ENCODE measurements around the gene SPHK2. TPM values are rescaled to one million over a fixed set of nuclear protein-coding genes. Genes with fewer than 3 reads are reported as not detected.
"Not testable (repeated sequence)": the region's sequence is repeated elsewhere in the genome, so short reads cannot be mapped to it uniquely, and the experiment has no call there.

The SPHK2 gene
- total and polyA plus RNA-seq, 2 experiments from 2014 or later: 18.3 to 50.3 TPM

DNA sequence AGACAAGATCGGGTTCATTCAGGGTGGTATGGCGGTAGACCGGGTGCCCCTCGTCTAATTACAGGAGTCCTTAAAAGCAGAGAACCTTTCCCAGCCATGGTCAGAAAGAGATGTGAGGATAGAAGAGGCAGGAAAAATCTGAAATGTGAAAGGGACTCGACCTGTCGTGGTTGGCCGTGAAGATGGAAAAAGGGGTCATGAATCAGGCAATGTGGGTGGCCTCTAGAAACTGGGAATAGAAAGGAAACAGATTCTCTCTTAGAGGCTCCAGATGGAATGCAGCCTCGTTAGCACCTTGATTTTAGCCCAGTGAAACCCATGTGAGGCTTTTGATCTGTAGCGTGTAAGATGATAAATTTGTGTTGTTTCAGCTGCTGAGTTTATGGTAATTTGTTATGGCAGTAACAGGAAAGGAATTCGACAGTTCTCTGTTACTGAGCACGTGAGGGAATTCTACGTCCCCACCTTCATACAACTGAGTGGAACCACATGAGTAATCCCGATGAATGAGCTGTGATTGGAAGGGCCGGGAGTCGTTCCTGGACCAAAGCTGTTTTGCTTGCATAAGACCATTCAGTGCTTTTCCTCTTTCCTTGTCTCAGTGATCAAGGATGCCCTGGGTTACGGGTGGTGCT, 37.7 kb downstream of the SPHK2 start (continued):
- TF ChIP-seq ZNF462 (CRISPR knock-in tag; IDR thresholded peaks at IDR 0.05): no peak
- TF ChIP-seq CREB1 (CRISPR knock-in tag; IDR thresholded peaks at IDR 0.05; ENCODE audit: low read depth): no peak
- no peak for TF ChIP-seq ZNF331 (CRISPR knock-in tag; IDR thresholded peaks at IDR 0.05; ENCODE audit: low read depth)

DNA sequence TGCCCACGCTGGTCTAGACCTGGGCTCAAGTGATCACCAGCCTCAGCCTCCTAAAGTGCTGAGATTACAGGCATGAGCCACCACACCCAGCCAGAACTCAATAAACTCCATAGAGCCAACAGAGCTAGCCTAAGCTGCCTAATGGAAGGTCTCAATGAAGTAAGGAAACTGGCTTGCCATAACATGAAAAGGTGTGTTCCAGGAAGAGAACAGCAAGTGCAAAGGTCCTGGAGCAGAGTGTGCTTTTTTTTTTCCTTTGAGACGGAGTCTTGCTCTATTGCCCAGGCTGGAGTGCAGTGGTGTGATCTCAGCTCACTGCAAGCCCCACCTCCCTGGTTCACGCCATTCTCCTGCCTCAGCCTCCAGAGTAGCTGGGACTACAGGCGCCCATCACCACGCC, 38.5 kb downstream of the SPHK2 start:
- not testable (repeated sequence) for H3K36me3 Mint-ChIP-seq (ENCODE audit: low read depth); H3K27me3 Mint-ChIP-seq (ENCODE audit: insufficient read depth, low read depth, poor library complexity); H3K4me1 Mint-ChIP-seq; DNase-seq (ENCODE audit: low spot score); H3K9me3 Mint-ChIP-seq; H3K9me2 ChIP-seq (ENCODE audit: insufficient read depth); ATAC-seq; H3K36me3 ChIP-seq (ENCODE audit: insufficient read depth); H3K27ac ChIP-seq (ENCODE audit: low read depth); H3K27me3 ChIP-seq (ENCODE audit: insufficient read depth); H3K27ac Mint-ChIP-seq; H3K4me1 ChIP-seq (ENCODE audit: insufficient read depth); H3K4me3 ChIP-seq; H3K4me2 ChIP-seq; H4K20me1 ChIP-seq (replicated peaks; ENCODE audit: insufficient read depth); H3K79me2 ChIP-seq (replicated peaks; ENCODE audit: insufficient read depth); H3K4me3 Mint-ChIP-seq; H2AFZ ChIP-seq; H3F3A ChIP-seq (replicated peaks; ENCODE audit: low read depth)

GRCh38 chr19:48658483-48658882, 39.2 kb downstream of the SPHK2 start:
- Histone ChIP-seq H4K20me1 (replicated peaks; ENCODE audit: insufficient read depth) (no peaks in the 10 kb centered on the region), H3K4me3 (no peak overlapping the region), H2AFZ (no peak overlapping the region), H3K27ac (ENCODE audit: low read depth) (no peak overlapping the region), H3K27me3 (ENCODE audit: insufficient read depth) (no peaks in the 10 kb centered on the region), H3K79me2 (replicated peaks; ENCODE audit: insufficient read depth) (no peaks in the 10 kb centered on the region), H3K4me2 (no peak overlapping the region), H3K4me1 (ENCODE audit: insufficient read depth) (no peaks in the 10 kb centered on the region), H3F3A (replicated peaks; ENCODE audit: low read depth) (no peaks in the 10 kb centered on the region), H3K36me3 (ENCODE audit: insufficient read depth) (no peaks in the 10 kb centered on the region), H3K9me2 (ENCODE audit: insufficient read depth) (no peaks in the 10 kb centered on the region)
- H3K36me3 Mint-ChIP-seq (ENCODE audit: low read depth): peaks cover 4% of the 10 kb centered on the region; the same call in 1 of the 3 replicates
- peaks cover 7% of the 10 kb centered on the region for H3K4me1 Mint-ChIP-seq
- peaks cover 8% of the 10 kb centered on the region for H3K9me3 Mint-ChIP-seq
- peaks cover 10% of the 10 kb centered on the region for H3K27me3 Mint-ChIP-seq (ENCODE audit: insufficient read depth, low read depth, poor library complexity)
- no peak for ATAC-seq
- no peak for DNase-seq (ENCODE audit: low spot score)
- no peak overlapping the region for H3K27ac Mint-ChIP-seq
- H3K4me3 Mint-ChIP-seq: no peak overlapping the region
- no peak for TF ChIP-seq EZH2 (IDR thresholded peaks at IDR 0.05; ENCODE audit: low read depth, unreplicated experiment)
- no peak for TF ChIP-seq ETS1 (IDR thresholded peaks at IDR 0.05)
- TF ChIP-seq CTCF (conservative IDR thresholded peaks at IDR 0.05; ENCODE audit: low read depth in 2 of 2): no peak

Data from GM23338 (cell line).